SK-N-SH (cell line): Measurements from ENCODE around the gene PSMA3. TPM values are rescaled to one million over a fixed set of nuclear protein-coding genes. Genes with fewer than 3 reads are reported as not detected.

Experiments used
- CTCF ChIA-PET: fragments of 300-600, 350-600 bp; formaldehyde crosslinking; extraction: SDS; loops from one replicate; lab custom pipeline; 2021; lab: Yijun Ruan, JAX
- POLR2A ChIA-PET: fragments of 350-600 bp; sonication (Branson Sonifier 250); formaldehyde crosslinking; extraction: SDS; loops from one replicate; lab custom pipeline; 2020; ENCODE audit warnings: antibody characterized with exemption, inconsistent platforms; lab: Yijun Ruan, JAX
- DNase-seq: peaks from one replicate; pipeline ENCODE4 v3.0.0; 2012
- H2AFZ ChIP-seq: fragments of 200-600 bp; sonication (generic); 2 replicates; pipeline ENCODE4 v1.8.1; 2016; ENCODE audit warnings: antibody characterized with exemption, mild to moderate bottlenecking, low read depth
- H3F3A ChIP-seq: fragments of 200-600 bp; sonication (generic); replicated peaks from 2 replicates; pipeline ENCODE3; 2016; ENCODE audit warnings: antibody characterized with exemption, mild to moderate bottlenecking; ENCODE audit not compliant: insufficient read depth
- H3K27ac ChIP-seq, 2 experiments: fragments of 200-500 bp in 1 of 2; fragments of 200-600 bp in 1 of 2; sonication (Bioruptor generic) in 1 of 2; sonication (generic), shearing (Covaris generic) in 1 of 2; 2 replicates each; pipeline versions ENCODE4 v1.5.1 to v1.6.1; 2014 to 2016; ENCODE audit warnings: low read depth in 2 of 2, inconsistent platforms in 1 of 2, low read length in 1 of 2, mild to moderate bottlenecking in 1 of 2, mixed read lengths in 1 of 2
- H3K27me3 ChIP-seq: fragments of 200-600 bp; sonication (generic), shearing (Covaris generic); 2 replicates; pipeline ENCODE4 v1.6.1; 2016; ENCODE audit warnings: mixed run types; ENCODE audit not compliant: insufficient read depth
- H3K36me3 ChIP-seq, 2 experiments: fragments of 200-500 bp in 1 of 2; fragments of 200-600 bp in 1 of 2; sonication (Bioruptor generic) in 1 of 2; sonication (generic) in 1 of 2; replicated peaks in 1 of 2; 2 replicates each; pipeline versions ENCODE3 to v1.5.1; 2014 to 2016; ENCODE audit warnings: low read length in 1 of 2, mild to moderate bottlenecking in 1 of 2; ENCODE audit not compliant: insufficient read depth in 2 of 2, control insufficient read depth in 1 of 2
- H3K4me1 ChIP-seq, 2 experiments: fragments of 200-500 bp in 1 of 2; fragments of 200-600 bp in 1 of 2; sonication (Bioruptor generic) in 1 of 2; sonication (generic), shearing (Covaris generic) in 1 of 2; 2 replicates each; pipeline versions ENCODE4 v1.5.1 to v1.6.1; 2014 to 2016; ENCODE audit warnings: low read depth in 1 of 2, low read length in 1 of 2, mixed run types in 1 of 2; ENCODE audit not compliant: insufficient read depth in 2 of 2, control insufficient read depth in 1 of 2
- H3K4me2 ChIP-seq: fragments of 200-600 bp; sonication (generic), shearing (Covaris generic); 2 replicates; pipeline ENCODE4 v1.6.1; 2017; ENCODE audit warnings: mixed run types
- H3K4me3 ChIP-seq, 2 experiments: fragments of 200-500 bp in 1 of 2; fragments of 200-600 bp in 1 of 2; sonication (Bioruptor generic) in 1 of 2; sonication (generic), shearing (Covaris generic) in 1 of 2; 2 replicates each; pipeline versions ENCODE4 v1.5.1 to v1.8.1; 2014 to 2016; ENCODE audit warnings: low read depth in 2 of 2, inconsistent platforms in 1 of 2, low read length in 1 of 2, mild to moderate bottlenecking in 1 of 2, mixed read lengths in 1 of 2, moderate library complexity in 1 of 2
- H3K79me2 ChIP-seq: fragments of 200-600 bp; sonication (generic); 2 replicates; pipeline ENCODE4 v1.8.1; 2017; ENCODE audit warnings: mild to moderate bottlenecking; ENCODE audit not compliant: insufficient read depth
- H3K9ac ChIP-seq: fragments of 200-600 bp; sonication (generic); 2 replicates; pipeline ENCODE4 v1.6.1; 2017; ENCODE audit warnings: mixed run types
- H3K9me2 ChIP-seq: fragments of 200-600 bp; sonication (generic); 2 replicates; pipeline ENCODE4 v1.6.1; 2017; ENCODE audit warnings: mixed run types
- H3K9me3 ChIP-seq: fragments of 200-600 bp; sonication (generic); 2 replicates; pipeline ENCODE4 v1.6.1; 2017; ENCODE audit warnings: mixed run types, mild to moderate bottlenecking, moderate library complexity
- H4K20me1 ChIP-seq: fragments of 200-600 bp; sonication (generic); 2 replicates; pipeline ENCODE4 v1.6.1; 2017; ENCODE audit warnings: mild to moderate bottlenecking, mixed run types; ENCODE audit not compliant: insufficient read depth
- CTCF ChIP-seq: fragments of 200-600 bp; sonication (generic); IDR thresholded peaks from 2 replicates; pipeline ENCODE4 v1.6.1; 2017; ENCODE audit warnings: antibody characterized with exemption, mild to moderate bottlenecking, moderate library complexity
- FOXJ3 ChIP-seq: sonication (generic); formaldehyde crosslinking; IDR thresholded peaks from 2 replicates; pipeline ENCODE4 v1.5.1; 2020; ENCODE audit warnings: mild to moderate bottlenecking, missing genetic modification reagents
- FOXM1 ChIP-seq: IDR thresholded peaks from 2 replicates; pipeline ENCODE4 v1.4.0; 2012; ENCODE audit warnings: low read depth, mild to moderate bottlenecking
- GATA2 ChIP-seq: sonication (generic); formaldehyde crosslinking; IDR thresholded peaks from 2 replicates; pipeline ENCODE4 v1.5.0; 2020; ENCODE audit warnings: mild to moderate bottlenecking, missing genetic modification reagents
- MAX ChIP-seq: IDR thresholded peaks from 2 replicates; pipeline ENCODE4 v1.4.0; 2012; ENCODE audit warnings: low read depth
- MEF2A ChIP-seq: IDR thresholded peaks from 2 replicates; pipeline ENCODE4 v1.4.0; 2012; ENCODE audit warnings: low read depth, borderline replicate concordance
- NFIC ChIP-seq: IDR thresholded peaks from 2 replicates; pipeline ENCODE4 v1.4.0; 2012; ENCODE audit warnings: borderline replicate concordance
- NRF1 ChIP-seq: IDR thresholded peaks from 2 replicates; pipeline ENCODE4 v1.6.1; 2012; ENCODE audit warnings: low read depth, mild to moderate bottlenecking, low read length
- PBX3 ChIP-seq: IDR thresholded peaks from 2 replicates; pipeline ENCODE4; 2012
- POLR2AphosphoS5 ChIP-seq: IDR thresholded peaks from 2 replicates; pipeline ENCODE4 v1.6.1; 2012; ENCODE audit warnings: low read depth, low read length
- RAD21 ChIP-seq: IDR thresholded peaks from 2 replicates; pipeline ENCODE4 v1.6.1; 2012; ENCODE audit warnings: mild to moderate bottlenecking, low read length
- RCOR1 ChIP-seq: fragments of 150-350 bp; IDR thresholded peaks from 2 replicates; pipeline ENCODE4 v1.6.1; 2017; ENCODE audit warnings: antibody characterized with exemption, low read length
- RFX5 ChIP-seq: IDR thresholded peaks from 2 replicates; pipeline ENCODE4 v1.6.1; 2012; ENCODE audit warnings: mild to moderate bottlenecking, improper control_type of control experiment, low read length
- RXRA ChIP-seq: IDR thresholded peaks from 2 replicates; pipeline ENCODE4 v1.4.0; 2012; ENCODE audit warnings: low read depth, mild to moderate bottlenecking, borderline replicate concordance
- SMC3 ChIP-seq: IDR thresholded peaks from 2 replicates; pipeline ENCODE4 v1.6.1; 2012; ENCODE audit warnings: low read depth, low read length, improper control_type of control experiment
- TAF1 ChIP-seq: IDR thresholded peaks from 2 replicates; pipeline ENCODE4 v1.6.1; 2012; ENCODE audit warnings: low read depth, mild to moderate bottlenecking, low read length, moderate library complexity, borderline replicate concordance
- TCF12 ChIP-seq: IDR thresholded peaks from 2 replicates; pipeline ENCODE4 v1.4.0; 2012
- TEAD4 ChIP-seq: IDR thresholded peaks from 2 replicates; pipeline ENCODE4 v1.4.0; 2012; ENCODE audit warnings: mild to moderate bottlenecking, borderline replicate concordance; ENCODE audit not compliant: insufficient read depth
- ZBTB33 ChIP-seq: IDR thresholded peaks from 2 replicates; pipeline ENCODE4 v1.4.0; 2012; ENCODE audit warnings: low read depth, borderline replicate concordance
- WGBS: methylation state at CpG from one replicate; pipeline ENCODE4 v1.1.6; 2017; ENCODE audit warnings: low lambda C conversion rate; 5-methylcytosine and 5-hydroxymethylcytosine counted together
- polyA plus RNA-seq, 3 experiments: library from polyadenylated mRNA; depleted of rRNA; stranded (reverse); fragments of >200 nt; gene quantifications; 2 replicates each; pipeline ENCODE4 v1.2.3, GENCODE V29; 2012

Gene PSMA3
- polyA plus RNA-seq, 1 of the 3 experiments (the other 2 are of a cell fraction), result 203 TPM

- Histone ChIP-seq H3K9me3 (no peaks in the 10 kb centered on the region), H2AFZ (no peak overlapping the region), H3F3A (peaks cover 9% of the 10 kb centered on the region), H3K4me1 (peaks cover 0 to 8% of the 10 kb centered on the region in 2 experiments; a peak in 1 of 4 replicates), H3K4me3 (no peak overlapping the region), H4K20me1 (no peaks in the 10 kb centered on the region), H3K9me2 (no peaks in the 10 kb centered on the region), H3K9ac (no peak overlapping the region), H3K4me2 (no peak overlapping the region), H3K36me3 (peaks cover 42 to 58% of the 10 kb centered on the region in 2 experiments), H3K79me2 (no peaks in the 10 kb centered on the region; the same call in 1 of the 2 replicates)
- CTCF ChIA-PET, result interaction anchor here (0.8 kb wide), 1 partner anchor 110 kb away, joined by 3 read pairs; no protein-coding TSS in a partner anchor
- 77% methylated on average over 2 of the region's 2 CpGs for WGBS
- POLR2A ChIA-PET, result no interaction called here
- DNase-seq, result no peak
- TF ChIP-seq GATA2 (CRISPR knock-in tag), result no peak
- TF ChIP-seq NRF1, result no peak
- no peak for TF ChIP-seq RFX5
- TF ChIP-seq TAF1, result no peak
- TF ChIP-seq ZBTB33, result no peak
- no peak for TF ChIP-seq RAD21
- TF ChIP-seq FOXM1, result no peak
- no peak for TF ChIP-seq MAX
- TF ChIP-seq CTCF, result no peak
- TF ChIP-seq TCF12, result no peak
- no peak for TF ChIP-seq POLR2AphosphoS5
- no peak for TF ChIP-seq FOXJ3 (CRISPR knock-in tag)
- TF ChIP-seq TEAD4, result no peak
- no peak for TF ChIP-seq NFIC
- no peak for TF ChIP-seq SMC3
- TF ChIP-seq PBX3, result no peak
- no peak for TF ChIP-seq RXRA
- no peak for TF ChIP-seq RCOR1
- no peak for TF ChIP-seq MEF2A
- TF ChIP-seq, all 33 proteins: peak for 0
- Histone ChIP-seq H3K27me3 (no peaks in the 10 kb centered on the region), H3K27ac (peak overlapping the region in 1 of 2 experiments; percentile 22; a peak in 1 of 4 replicates)
These were observed 28.1 kb upstream of the PSMA3 start for GRCh38 chr14:58216544-58216943.
